Fibroblast of lung (primary cell): ENCODE results near the gene MIEF1.

Experiments
- EZH2 ChIP-seq: IDR thresholded peaks from 2 replicates; pipeline ENCODE4 v1.5.1; 2012; ENCODE audit warnings: low read length, control low read depth, mild to moderate bottlenecking; ENCODE audit errors: missing control alignments
- TF ChIP-seq, protein P1 (sequence below), 2 donors: IDR thresholded peaks in 1 of 2; conservative IDR thresholded peaks in 1 of 2; 1 replicate in 1 of 2; 2 replicates in 1 of 2; pipeline ENCODE4 v1.5.1; 2011 to 2012; ENCODE audit warnings: low read length in 2 of 2, control low read depth in 1 of 2, inconsistent platforms in 1 of 2, low read depth in 1 of 2, mild to moderate bottlenecking in 1 of 2

DNA sequence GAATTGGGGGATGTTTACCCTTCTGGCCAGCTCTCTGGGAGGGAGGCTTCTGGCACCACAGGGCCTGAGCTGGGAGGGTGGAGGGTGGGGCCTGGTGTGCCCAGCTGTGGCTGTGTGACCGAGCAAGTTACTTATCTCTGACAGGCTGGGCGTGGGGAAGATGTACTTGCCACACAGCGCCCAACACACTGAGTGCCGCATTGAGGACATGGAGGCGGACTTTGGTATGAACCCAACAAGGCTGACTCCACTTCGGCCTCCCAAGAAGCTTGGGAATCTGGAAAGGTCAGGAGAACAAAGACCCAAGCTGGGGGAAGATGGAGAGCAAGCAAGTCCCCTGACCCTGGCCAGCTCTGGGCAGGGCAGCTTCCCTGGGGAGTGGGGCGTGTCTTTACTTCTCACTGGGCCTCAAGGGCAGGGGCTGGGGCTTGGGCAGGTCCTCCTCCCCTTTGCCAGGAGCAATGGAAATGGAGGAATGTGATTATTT, 47.7 kb upstream of the MIEF1 start:
- TF ChIP-seq, protein P1, sequence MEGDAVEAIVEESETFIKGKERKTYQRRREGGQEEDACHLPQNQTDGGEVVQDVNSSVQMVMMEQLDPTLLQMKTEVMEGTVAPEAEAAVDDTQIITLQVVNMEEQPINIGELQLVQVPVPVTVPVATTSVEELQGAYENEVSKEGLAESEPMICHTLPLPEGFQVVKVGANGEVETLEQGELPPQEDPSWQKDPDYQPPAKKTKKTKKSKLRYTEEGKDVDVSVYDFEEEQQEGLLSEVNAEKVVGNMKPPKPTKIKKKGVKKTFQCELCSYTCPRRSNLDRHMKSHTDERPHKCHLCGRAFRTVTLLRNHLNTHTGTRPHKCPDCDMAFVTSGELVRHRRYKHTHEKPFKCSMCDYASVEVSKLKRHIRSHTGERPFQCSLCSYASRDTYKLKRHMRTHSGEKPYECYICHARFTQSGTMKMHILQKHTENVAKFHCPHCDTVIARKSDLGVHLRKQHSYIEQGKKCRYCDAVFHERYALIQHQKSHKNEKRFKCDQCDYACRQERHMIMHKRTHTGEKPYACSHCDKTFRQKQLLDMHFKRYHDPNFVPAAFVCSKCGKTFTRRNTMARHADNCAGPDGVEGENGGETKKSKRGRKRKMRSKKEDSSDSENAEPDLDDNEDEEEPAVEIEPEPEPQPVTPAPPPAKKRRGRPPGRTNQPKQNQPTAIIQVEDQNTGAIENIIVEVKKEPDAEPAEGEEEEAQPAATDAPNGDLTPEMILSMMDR (conservative IDR thresholded peaks at IDR 0.05 in 1 of 2, IDR thresholded peaks at IDR 0.05 in 1 of 2; ENCODE audit: low read depth in 1 of 2, low read length in 2 of 2), result no peak
- no peak for TF ChIP-seq EZH2
